Left lung (tissue), 10 donors: Measurements from ENCODE around the gene MN1. TPM values are rescaled to one million over a fixed set of nuclear protein-coding genes. Genes with fewer than 3 reads are reported as not detected.

Experiments used
- ATAC-seq: fragments of 200-7000 bp; cut with Tn5 transposase; one replicate; pipeline ENCODE4 v1.9.1; 2020; ENCODE audit warnings: moderate library complexity
- DNase-seq, 4 donors: peaks; one replicate each; pipeline ENCODE4 v3.0.0-alpha.2; 2013 to 2020
- H3K27ac ChIP-seq, 2 donors: fragments of 200-600 bp; sonication (generic) in 1 of 2; one replicate each; pipeline versions ENCODE4 v1.5.0 to v1.8.0; 2020 to 2021
- H3K27me3 ChIP-seq, 2 donors: fragments of 200-600 bp; sonication (generic) in 1 of 2; one replicate each; pipeline versions ENCODE4 v1.5.0 to v1.8.0; 2020 to 2021
- H3K36me3 ChIP-seq, 2 donors: fragments of 200-600 bp; sonication (generic) in 1 of 2; one replicate each; pipeline versions ENCODE4 v1.5.0 to v1.8.0; 2020 to 2021
- H3K4me1 ChIP-seq, 2 donors: fragments of 200-600 bp; one replicate each; pipeline ENCODE4 v1.8.0; 2021
- H3K4me3 ChIP-seq, 2 donors: fragments of 200-600 bp; sonication (generic) in 1 of 2; one replicate each; pipeline versions ENCODE4 v1.5.0 to v1.8.0; 2020 to 2021; ENCODE audit warnings: mild to moderate bottlenecking in 1 of 2
- H3K9me3 ChIP-seq, 2 donors: fragments of 200-600 bp; sonication (generic) in 1 of 2; one replicate each; pipeline versions ENCODE4 v1.5.0 to v1.8.0; 2020 to 2021
- CTCF ChIP-seq, 2 donors: fragments of 200-600 bp; sonication (generic) in 1 of 2; IDR thresholded peaks; one replicate each; pipeline versions ENCODE4 v1.5.0 to v1.8.0; 2021; ENCODE audit warnings: antibody characterized with exemption in 2 of 2
- intact Hi-C, 2 donors: fragments of 100-400 bp; cut with DNase I; formaldehyde crosslinking; loops; one replicate each; pipeline versions ENCODE4 v1.11.2 to v1.14.2; 2022
- polyA plus RNA-seq, 6 donors: library from polyadenylated mRNA; unstranded; fragments of 120-200 nt; gene quantifications; one replicate each; pipeline ENCODE4 v1.2.1, GENCODE V29; 2013; ENCODE audit not compliant: insufficient read length in 6 of 6
- total RNA-seq, 2 donors: library from RNA; stranded (reverse); fragmentation: NEBNext Ultra II Directional; extraction: Animal tissue kit (Norgen Biotek cat#: 25700); gene quantifications; one replicate each; pipeline ENCODE4 v1.2.1, GENCODE V29; 2021
- donor health status: DM: no; HTN: yes; CAD: no.
- donor health status: DM: no; HTN: no; CAD: no.

MN1 gene
- total and polyA plus RNA-seq, 8 donors = 1.9 to 7.4 (median 3.3) TPM

GRCh38 chr22:27705408-27706080 is 96.0 kb downstream of the MN1 start:
- Histone ChIP-seq H3K4me3 (no peak overlapping the region), H3K4me1 (no peaks in the 10 kb centered on the region), H3K27me3 (no peaks in the 10 kb centered on the region), H3K9me3 (peaks cover 0 to 13% of the 10 kb centered on the region in 2 donors), H3K27ac (no peak overlapping the region), H3K36me3 (no peaks in the 10 kb centered on the region)
- TF ChIP-seq CTCF (IDR thresholded peaks at IDR 0.05) = no peak
- intact Hi-C loops = no loop called here
- ATAC-seq (no peak), DNase-seq (no peak)

GRCh38 chr22:27704581-27704980 is 97.0 kb downstream of the MN1 start:
- no peaks in the 10 kb centered on the region for H3K4me1 ChIP-seq
- DNase-seq = no peak
- no peak for ATAC-seq
- H3K27me3 ChIP-seq = no peaks in the 10 kb centered on the region
- H3K9me3 ChIP-seq = peaks cover 0 to 13% of the 10 kb centered on the region in 2 donors
- intact Hi-C loops = no loop called here
- no peak for TF ChIP-seq CTCF (IDR thresholded peaks at IDR 0.05)
- H3K36me3 ChIP-seq = no peaks in the 10 kb centered on the region
- no peak overlapping the region for H3K4me3 ChIP-seq
- H3K27ac ChIP-seq = no peak overlapping the region

GRCh38 chr22:27699383-27700019 is 102.1 kb downstream of the MN1 start:
- peaks cover 0 to 25% of the 10 kb centered on the region in 2 donors for H3K9me3 ChIP-seq
- H3K27me3 ChIP-seq = no peaks in the 10 kb centered on the region
- H3K4me1 ChIP-seq = no peaks in the 10 kb centered on the region
- ATAC-seq (no peak), DNase-seq (no peak)
- TF ChIP-seq CTCF (IDR thresholded peaks at IDR 0.05) = no peak
- intact Hi-C loops = no loop called here
- no peaks in the 10 kb centered on the region for H3K36me3 ChIP-seq
- H3K27ac ChIP-seq = no peak overlapping the region
- H3K4me3 ChIP-seq = no peak overlapping the region

- Histone ChIP-seq H3K4me1 (no peaks in the 10 kb centered on the region), H3K27me3 (no peaks in the 10 kb centered on the region), H3K4me3 (no peak overlapping the region), H3K27ac (no peak overlapping the region), H3K36me3 (no peaks in the 10 kb centered on the region), H3K9me3 (peaks cover 0 to 25% of the 10 kb centered on the region in 2 donors)
- intact Hi-C loops = no loop called here
- DNase-seq = no peak
- no peak for ATAC-seq
- no peak for TF ChIP-seq CTCF (IDR thresholded peaks at IDR 0.05)
Observed at GRCh38 chr22:27698813-27699212, 102.7 kb downstream of the MN1 start.

Other genes starting within 250 kb of the MN1 start
- 10 to 100 TPM; 51.1 to 59.0 TPM for gene PITPNB, start 117.5 kb upstream of the MN1 start, total RNA-seq
- gene PITPNB, start 117.5 kb upstream of the MN1 start, polyA plus RNA-seq = 10 to 100 TPM; 67.0 to 79.3 (median 73.3) TPM